Activated naive CD8-positive, alpha-beta T cell treated with anti-CD3 and anti-CD28 coated beads, Interleukin-2, amount 50 U/mL, for 24 hours (primary cell): ENCODE measurements around the gene SNX32.

Experiments used
- ATAC-seq: fragments of 150-1000 bp; cut with Tn5 transposase; one replicate; pipeline ENCODE4 v1.10.0; 2021
- DNase-seq: peaks from one replicate; pipeline ENCODE4 v3.0.0; 2021
- H3K27ac Mint-ChIP-seq: one replicate; pipeline ENCODE4 v1.8.0; 2021; ENCODE audit warnings: mild to moderate bottlenecking, mixed read lengths
- H3K27me3 Mint-ChIP-seq: one replicate; pipeline ENCODE4 v1.8.0; 2021; ENCODE audit warnings: mixed read lengths
- H3K36me3 Mint-ChIP-seq: one replicate; pipeline ENCODE4 v1.8.0; 2021; ENCODE audit warnings: low read depth, mixed read lengths
- H3K4me1 Mint-ChIP-seq: one replicate; pipeline ENCODE4 v1.8.0; 2021; ENCODE audit warnings: mixed read lengths
- H3K4me3 Mint-ChIP-seq: one replicate; pipeline ENCODE4 v1.8.0; 2021; ENCODE audit warnings: mild to moderate bottlenecking, moderate library complexity, mixed read lengths
- H3K9me3 Mint-ChIP-seq: one replicate; pipeline ENCODE4 v1.8.0; 2021; ENCODE audit warnings: mixed read lengths

SNX32 gene

DNA sequence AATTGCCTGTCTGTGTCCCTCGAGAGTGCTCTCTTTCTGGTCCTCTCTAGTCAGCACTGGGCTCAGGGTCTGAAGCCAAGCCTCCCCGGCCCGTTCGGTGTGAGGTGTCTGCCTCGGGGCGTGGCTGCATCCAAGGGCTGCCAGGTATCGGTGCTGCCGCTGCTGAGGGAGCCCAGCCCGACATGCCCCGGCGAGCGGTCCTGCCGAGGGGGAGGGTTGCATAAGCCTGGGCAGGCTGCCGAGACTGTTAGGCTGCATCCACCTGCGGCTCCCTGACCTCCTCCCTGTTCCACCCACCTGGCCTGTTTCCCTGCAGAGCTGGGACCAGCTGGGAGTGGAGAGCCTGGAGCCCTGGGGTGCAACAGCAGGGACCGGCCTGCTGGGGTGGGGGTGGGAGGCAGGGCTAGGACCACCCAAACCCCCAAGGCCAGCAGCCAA is 40.6 kb upstream of the SNX32 start:
- peaks cover 12% of the 10 kb centered on the region for H3K4me1 Mint-ChIP-seq
- H3K27ac Mint-ChIP-seq = no peak overlapping the region

DNA sequence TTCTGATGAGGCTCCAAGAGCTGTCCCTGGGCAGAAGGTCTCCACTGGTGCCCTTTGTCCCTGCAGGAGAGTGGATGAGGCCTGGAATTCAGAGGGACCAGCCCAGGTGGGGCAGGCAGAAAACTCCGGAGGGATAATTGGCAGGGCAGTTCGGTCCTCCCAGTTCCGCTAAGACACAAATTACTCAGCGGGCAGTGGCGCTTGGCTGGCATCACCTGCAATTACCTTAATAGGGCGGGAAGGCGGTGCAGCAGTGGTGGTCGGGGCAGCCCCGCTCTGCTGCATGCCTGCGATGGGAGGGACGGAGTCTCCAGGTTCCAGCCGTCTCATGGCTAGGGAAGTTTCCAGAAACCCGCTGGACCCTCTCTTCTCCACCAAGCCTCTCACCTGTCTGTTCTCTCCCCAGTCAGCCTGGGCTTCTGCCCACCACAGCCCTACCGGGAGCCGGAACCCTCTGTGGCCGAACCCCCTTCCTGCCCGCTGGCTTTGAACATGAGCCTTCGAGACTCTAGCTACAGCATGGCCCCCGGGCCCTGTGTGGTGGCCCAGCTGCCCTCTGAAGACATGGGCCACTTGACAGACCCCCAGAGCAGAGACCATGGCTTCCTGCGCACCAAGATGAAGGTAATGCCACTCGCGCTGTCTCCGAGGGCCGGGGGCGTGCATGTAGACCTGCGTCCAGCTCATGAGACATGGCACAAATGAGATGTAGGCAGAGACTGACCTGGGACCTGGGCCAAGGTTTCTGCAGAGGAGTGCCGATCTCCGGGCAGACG is 40.0 kb upstream of the SNX32 start:
- Mint-ChIP-seq H3K27me3 (peaks cover 22% of the 10 kb centered on the region), H3K4me3 (no peak overlapping the region), H3K4me1 (peaks cover 15% of the 10 kb centered on the region), H3K36me3 (no peaks in the 10 kb centered on the region), H3K9me3 (no peaks in the 10 kb centered on the region), H3K27ac (no peak overlapping the region)
- DNase-seq = no peak
- no peak for ATAC-seq

More for the DNA sequence above, 40.6 kb upstream of the SNX32 start:
- DNase-seq = no peak
- Mint-ChIP-seq H3K4me3 (no peak overlapping the region), H3K36me3 (no peaks in the 10 kb centered on the region), H3K9me3 (no peaks in the 10 kb centered on the region), H3K27me3 (peaks cover 26% of the 10 kb centered on the region)
- ATAC-seq = no peak

DNA sequence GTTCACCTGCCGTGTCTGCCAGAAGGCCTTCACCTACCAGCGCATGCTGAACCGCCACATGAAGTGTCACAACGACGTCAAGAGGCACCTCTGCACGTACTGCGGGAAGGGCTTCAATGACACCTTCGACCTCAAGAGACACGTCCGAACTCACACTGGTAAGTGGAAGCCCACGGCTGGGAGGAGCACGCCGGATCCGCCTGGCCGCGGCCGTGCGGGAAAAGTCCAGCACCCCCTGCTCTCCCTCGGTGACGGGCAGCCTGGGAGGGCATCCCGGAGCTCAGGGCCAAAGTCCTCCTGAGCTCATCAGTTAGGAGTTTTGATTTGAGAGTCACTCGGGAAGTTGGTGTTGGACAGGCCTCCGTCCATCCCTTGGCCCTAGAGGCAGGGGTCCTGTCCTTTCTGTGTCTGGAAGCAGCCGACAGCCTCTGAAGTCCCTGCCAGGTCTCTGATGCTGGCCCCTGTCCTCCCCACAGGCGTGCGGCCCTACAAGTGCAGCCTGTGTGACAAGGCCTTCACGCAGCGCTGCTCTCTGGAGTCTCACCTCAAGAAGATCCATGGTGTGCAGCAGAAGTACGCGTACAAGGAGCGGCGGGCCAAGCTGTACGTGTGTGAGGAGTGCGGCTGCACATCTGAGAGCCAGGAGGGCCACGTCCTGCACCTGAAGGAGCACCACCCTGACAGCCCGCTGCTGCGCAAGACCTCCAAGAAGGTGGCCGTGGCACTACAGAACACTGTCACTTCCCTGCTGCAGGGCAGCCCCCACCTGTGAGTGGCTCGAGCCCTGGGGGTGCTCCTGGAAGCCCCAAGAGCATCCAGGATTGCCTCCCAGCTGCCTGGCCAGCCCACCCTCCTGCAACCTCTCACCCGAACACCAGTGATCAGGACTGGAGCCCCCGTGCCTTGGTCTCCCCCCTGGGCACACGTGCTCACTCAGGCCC is 38.9 kb upstream of the SNX32 start:
- no peaks in the 10 kb centered on the region for H3K36me3 Mint-ChIP-seq

DNA sequence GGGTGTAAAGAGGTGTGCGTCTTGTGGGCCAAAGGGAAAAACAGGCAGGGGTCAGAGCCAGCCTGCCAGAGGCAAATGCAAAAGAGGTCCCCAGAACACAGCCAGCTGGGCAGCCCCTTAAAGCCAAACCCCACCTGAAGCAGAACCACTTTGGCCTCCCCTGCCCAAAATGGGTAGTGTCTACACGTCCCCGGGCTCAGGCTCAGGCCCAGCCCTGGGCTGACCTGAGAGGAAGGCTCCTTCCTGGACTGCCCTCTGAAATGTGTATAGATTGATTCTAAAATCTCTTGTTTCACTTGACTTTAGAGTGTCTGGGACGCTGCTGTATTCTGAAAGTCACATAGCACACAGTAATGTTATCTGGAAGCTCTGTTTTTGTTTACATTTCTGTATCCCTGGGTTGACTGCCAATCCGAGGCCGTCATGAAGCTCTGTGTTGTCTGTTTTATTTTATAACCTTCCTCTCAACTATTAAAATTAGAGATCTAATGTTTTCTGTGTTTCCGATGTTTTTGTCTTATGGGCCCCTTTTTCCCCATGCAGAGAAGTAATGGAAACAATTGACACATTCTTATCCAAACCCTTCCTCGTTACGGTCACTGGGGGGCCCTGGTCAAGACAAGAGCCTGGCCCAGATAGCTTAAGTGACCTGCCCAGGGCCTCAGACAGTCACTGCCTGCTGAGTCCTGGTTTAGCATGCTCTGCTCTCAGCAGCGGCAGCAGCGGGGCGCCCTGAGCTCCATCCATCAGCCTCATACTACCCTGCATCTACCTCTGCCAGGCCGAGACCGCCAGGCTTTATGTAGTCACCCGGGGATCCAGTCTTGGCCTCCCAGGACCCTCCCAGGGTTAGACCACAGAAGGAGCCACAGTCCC is 36.8 kb upstream of the SNX32 start:
- Mint-ChIP-seq H3K27me3 (peaks cover 20% of the 10 kb centered on the region), H3K27ac (no peak overlapping the region), H3K9me3 (no peaks in the 10 kb centered on the region), H3K4me3 (no peak overlapping the region), H3K36me3 (no peaks in the 10 kb centered on the region), H3K4me1 (peaks cover 9% of the 10 kb centered on the region)
- ATAC-seq = no peak
- no peak for DNase-seq

More for the DNA sequence above, 38.9 kb upstream of the SNX32 start:
- Mint-ChIP-seq H3K4me1 (peaks cover 15% of the 10 kb centered on the region), H3K9me3 (no peaks in the 10 kb centered on the region), H3K27me3 (peaks cover 17% of the 10 kb centered on the region), H3K27ac (no peak overlapping the region), H3K4me3 (no peak overlapping the region)
- ATAC-seq (no peak), DNase-seq (no peak)

DNA sequence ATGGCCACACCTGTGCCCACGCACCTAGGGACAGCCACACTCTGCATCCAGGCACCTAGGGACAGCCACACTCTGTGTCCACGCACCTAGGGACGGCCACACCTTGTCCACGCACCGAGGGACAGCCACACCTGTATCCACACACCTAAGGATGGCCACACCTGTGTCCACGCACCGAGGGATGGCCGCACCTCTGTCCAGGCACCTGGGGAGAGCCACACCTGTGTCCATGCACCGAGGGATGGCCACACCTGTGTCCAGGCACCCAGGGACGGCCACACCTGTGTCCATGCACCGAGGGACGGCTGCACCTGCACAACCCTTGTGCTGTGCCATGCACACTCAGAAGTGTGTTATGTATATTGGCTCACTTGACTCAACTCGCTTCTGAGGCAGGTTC is 36.1 kb upstream of the SNX32 start:
- Mint-ChIP-seq H3K4me3 (no peak overlapping the region), H3K9me3 (no peaks in the 10 kb centered on the region), H3K36me3 (no peaks in the 10 kb centered on the region), H3K27ac (no peak overlapping the region), H3K27me3 (peaks cover 25% of the 10 kb centered on the region), H3K4me1 (peaks cover 5% of the 10 kb centered on the region)
- ATAC-seq (no peak), DNase-seq (no peak)

DNA sequence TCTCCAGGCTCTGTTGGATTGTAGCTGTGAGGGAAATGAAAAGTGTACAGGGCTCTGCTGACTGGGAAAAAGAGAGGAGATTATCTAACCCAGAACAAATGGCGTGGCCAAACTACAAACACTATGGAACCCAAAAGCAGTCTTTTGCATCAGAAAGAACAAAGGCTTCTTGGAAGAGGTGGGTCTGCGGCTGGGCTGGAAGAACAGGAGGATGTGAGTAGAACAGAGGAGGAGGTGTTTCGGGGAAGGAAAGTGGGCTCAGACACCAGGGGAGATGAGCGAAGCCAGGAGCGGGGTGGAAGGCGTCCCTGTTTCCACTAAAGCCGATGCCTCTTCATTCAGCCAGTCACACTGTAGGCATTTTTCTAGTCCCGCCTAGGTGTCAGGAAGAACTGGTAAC is 34.9 kb upstream of the SNX32 start:
- H3K4me1 Mint-ChIP-seq = peaks cover 5% of the 10 kb centered on the region
- DNase-seq = no peak
- H3K4me3 Mint-ChIP-seq = no peak overlapping the region
- no peak overlapping the region for H3K27ac Mint-ChIP-seq
- no peaks in the 10 kb centered on the region for H3K36me3 Mint-ChIP-seq
- H3K9me3 Mint-ChIP-seq = no peaks in the 10 kb centered on the region
- peaks cover 37% of the 10 kb centered on the region for H3K27me3 Mint-ChIP-seq
- ATAC-seq = no peak

DNA sequence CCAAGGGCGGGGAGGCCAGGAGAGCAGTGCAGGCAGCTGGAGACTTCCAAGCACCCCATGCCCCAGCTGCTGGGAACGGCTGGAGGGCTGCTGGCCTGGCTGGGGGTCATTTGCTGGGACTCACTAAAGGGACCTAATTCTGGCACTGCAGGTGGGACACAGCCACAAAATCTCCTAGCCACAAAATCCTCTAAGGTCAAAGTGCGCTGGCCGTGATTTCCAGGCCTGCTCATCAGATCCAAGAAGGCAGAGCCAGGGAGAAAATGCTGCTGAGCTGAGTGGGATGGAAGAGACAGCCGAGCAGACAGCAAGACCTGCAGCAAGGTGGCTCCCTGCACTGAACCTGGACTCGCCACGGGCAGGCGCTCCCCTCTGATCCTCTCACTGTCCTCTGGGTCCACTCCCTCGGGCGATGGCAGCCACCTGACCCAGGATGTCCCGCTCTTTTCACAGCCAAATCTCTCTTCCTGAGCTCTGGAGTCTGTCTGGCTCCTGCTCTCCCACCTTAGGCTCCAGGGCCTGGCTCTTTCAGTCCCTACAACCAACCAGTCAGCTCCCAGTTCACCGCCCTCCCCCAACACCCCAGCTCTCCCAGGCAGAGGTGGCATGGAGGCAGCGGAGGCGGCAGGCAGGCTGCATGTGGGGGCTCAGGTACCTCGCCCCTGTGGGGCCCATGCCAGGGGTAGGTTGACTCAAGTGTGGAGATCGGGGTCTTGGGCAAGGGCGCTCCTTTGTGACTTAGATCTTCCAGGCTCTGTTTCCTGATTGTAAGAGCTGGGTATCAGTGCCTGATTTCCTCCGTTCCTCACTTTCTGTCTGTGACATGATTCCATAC is 32.4 kb upstream of the SNX32 start:
- H3K36me3 Mint-ChIP-seq = no peaks in the 10 kb centered on the region
- H3K27me3 Mint-ChIP-seq = peaks cover 38% of the 10 kb centered on the region
- H3K4me3 Mint-ChIP-seq = no peak overlapping the region
- H3K27ac Mint-ChIP-seq = no peak overlapping the region
- peaks cover 5% of the 10 kb centered on the region for H3K4me1 Mint-ChIP-seq
- no peaks in the 10 kb centered on the region for H3K9me3 Mint-ChIP-seq
- ATAC-seq = no peak
- no peak for DNase-seq

DNA sequence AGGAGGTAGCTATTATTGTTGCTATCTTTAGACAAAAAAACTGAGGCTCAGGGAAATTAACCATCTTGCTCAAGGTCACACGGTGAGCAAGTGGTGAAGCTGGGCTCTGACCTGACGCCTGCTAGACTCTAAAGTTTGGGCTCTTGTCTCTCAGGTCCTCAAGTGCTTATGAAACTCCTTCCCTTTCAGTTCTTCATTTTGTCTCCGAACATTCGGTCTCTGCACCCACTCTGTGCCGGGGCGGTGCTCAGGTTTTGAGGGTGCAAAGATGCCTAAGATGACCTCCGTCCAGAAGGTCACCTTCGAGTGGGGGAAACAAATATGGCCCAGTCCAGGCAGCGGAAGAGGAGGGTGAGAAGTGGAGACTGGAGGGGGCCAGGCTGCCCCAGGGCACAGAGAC is 30.9 kb upstream of the SNX32 start:
- H3K4me1 Mint-ChIP-seq = peaks cover 5% of the 10 kb centered on the region
- ATAC-seq = no peak
- no peak overlapping the region for H3K4me3 Mint-ChIP-seq
- H3K36me3 Mint-ChIP-seq = no peaks in the 10 kb centered on the region
- H3K9me3 Mint-ChIP-seq = no peaks in the 10 kb centered on the region
- no peak for DNase-seq
- H3K27me3 Mint-ChIP-seq = peaks cover 40% of the 10 kb centered on the region
- H3K27ac Mint-ChIP-seq = no peak overlapping the region

DNA sequence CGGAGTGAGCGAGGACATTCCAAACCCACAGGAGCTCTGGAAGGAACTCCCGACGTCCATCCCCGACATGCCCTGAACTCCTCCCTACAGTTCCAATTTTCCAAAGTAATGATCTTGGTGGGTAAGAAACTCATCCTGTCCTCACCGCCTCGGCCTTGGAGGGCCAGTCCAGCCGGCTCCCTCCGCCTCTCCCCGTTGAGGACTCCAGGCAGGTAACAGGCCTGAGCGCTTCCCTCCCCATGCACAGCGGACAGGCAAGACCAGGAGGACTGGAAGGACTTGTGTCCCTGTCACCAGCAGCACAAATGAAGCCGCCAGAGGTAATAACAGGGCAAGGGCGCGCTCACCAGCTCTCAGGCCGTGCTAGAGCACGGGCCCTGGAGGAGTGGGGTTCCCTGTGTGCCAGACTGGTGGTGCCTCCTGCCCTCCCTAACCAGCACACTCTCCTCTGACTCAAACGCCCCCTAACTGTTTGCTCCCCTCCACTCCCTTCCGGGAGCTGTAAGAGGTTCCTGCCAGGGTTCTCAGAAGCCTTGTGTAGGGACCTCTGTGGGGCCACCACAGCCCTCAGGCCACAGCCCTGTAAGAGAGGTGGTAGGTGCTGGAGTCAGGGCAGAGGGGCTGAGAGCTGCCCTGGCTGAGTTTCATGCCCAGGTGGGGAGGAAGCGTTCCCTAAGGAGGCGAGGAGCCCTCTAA is 29.8 kb upstream of the SNX32 start:
- ATAC-seq = no peak
- Mint-ChIP-seq H3K4me1 (peaks cover under 1% of the 10 kb centered on the region), H3K36me3 (no peaks in the 10 kb centered on the region), H3K27me3 (peaks cover 40% of the 10 kb centered on the region), H3K9me3 (no peaks in the 10 kb centered on the region), H3K4me3 (no peak overlapping the region), H3K27ac (no peak overlapping the region)
- DNase-seq = no peak

DNA sequence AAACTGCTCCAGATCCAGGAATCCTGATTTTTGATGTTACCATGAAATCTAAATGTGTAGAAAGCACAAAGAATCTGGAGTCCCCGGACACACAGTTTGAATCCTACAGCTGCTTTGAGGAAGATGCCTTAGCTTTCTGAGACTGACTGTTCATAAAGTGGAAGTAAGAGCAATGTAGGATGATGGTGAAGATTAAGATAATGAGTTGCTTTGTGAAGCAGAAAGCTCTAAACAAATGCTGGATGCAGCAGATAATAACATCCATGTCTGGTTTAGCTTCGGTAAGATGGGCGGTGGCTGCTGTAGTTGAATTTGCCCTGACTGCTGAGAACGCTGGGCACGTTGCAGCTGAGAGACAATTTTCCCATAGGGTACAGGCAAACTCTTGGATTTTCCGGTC is 26.8 kb upstream of the SNX32 start:
- H3K4me3 Mint-ChIP-seq = no peak overlapping the region
- no peaks in the 10 kb centered on the region for H3K36me3 Mint-ChIP-seq
- no peaks in the 10 kb centered on the region for H3K4me1 Mint-ChIP-seq
- no peak for ATAC-seq
- no peak overlapping the region for H3K27ac Mint-ChIP-seq
- H3K27me3 Mint-ChIP-seq = peaks cover 29% of the 10 kb centered on the region
- no peak for DNase-seq
- H3K9me3 Mint-ChIP-seq = no peaks in the 10 kb centered on the region

DNA sequence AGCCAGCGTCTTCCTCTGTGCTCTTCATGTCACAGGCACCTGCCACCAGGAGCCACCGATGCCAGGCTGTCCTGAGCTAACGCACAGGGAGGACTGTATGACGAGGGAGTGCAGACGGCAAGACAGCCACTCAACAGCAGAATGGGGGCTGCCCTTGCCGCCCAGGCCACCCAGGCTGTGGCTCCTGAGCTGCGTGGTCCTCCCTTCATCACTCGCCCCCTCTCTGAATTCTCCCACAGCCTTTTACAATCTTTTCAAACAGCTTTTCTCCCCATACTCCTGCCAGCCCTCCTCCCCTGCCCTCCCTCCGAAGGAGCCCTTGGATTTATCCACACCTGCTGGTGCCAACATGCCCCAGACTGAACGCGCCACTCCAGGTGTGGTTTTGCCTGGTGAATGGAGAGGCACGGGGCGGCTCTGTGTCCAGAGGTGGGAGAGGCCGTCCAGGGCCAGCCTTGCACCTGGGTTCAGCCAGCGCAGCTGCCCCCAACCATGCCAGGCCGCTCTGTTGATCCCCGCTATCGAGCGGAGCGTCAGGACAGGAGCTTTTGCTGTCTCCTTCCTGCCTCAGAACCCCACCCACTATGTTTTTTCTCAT is 24.9 kb upstream of the SNX32 start:
- no peak overlapping the region for H3K27ac Mint-ChIP-seq
- no peaks in the 10 kb centered on the region for H3K9me3 Mint-ChIP-seq
- peaks cover 12% of the 10 kb centered on the region for H3K27me3 Mint-ChIP-seq
- DNase-seq = no peak
- no peaks in the 10 kb centered on the region for H3K4me1 Mint-ChIP-seq
- no peak for ATAC-seq
- no peaks in the 10 kb centered on the region for H3K36me3 Mint-ChIP-seq
- H3K4me3 Mint-ChIP-seq = no peak overlapping the region

DNA sequence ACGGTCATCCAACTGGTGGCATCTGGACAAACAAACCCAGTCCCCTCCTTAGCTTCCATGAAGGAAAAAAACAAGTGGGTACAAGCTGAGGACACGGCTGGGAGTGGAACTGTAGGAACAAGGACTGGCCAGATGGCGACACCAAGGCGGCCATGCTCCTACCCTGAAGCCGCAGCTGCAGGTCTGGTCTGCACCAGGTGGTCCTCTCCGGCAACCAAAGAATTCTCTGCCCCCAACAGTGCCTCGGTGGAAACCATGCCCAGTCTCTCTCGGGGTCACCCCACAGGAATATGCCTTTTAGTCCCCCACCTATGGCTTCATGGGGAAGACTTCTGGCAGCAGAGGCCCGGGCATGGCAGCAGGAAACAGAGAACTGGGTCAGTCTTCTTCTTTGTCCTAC is 24.3 kb upstream of the SNX32 start:
- no peaks in the 10 kb centered on the region for H3K4me1 Mint-ChIP-seq
- H3K27ac Mint-ChIP-seq = no peak overlapping the region
- DNase-seq = no peak
- H3K9me3 Mint-ChIP-seq = no peaks in the 10 kb centered on the region
- no peak for ATAC-seq
- H3K27me3 Mint-ChIP-seq = peaks cover 7% of the 10 kb centered on the region
- no peaks in the 10 kb centered on the region for H3K36me3 Mint-ChIP-seq
- H3K4me3 Mint-ChIP-seq = no peak overlapping the region
